HG02852 (cell line): ENCODE data around the gene ZNF263.
A peak's percentile ranks its signal among the peaks of the same experiment; 100 is the strongest.

Experiments used
- ATAC-seq: cut with Tn5 transposase; IDR thresholded peaks from one replicate; pipeline ENCODE4 v1.9.1; 2021; ENCODE audit warnings: mild to moderate bottlenecking, moderate library complexity; ENCODE audit not compliant: unreplicated experiment

ZNF263 gene

DNA sequence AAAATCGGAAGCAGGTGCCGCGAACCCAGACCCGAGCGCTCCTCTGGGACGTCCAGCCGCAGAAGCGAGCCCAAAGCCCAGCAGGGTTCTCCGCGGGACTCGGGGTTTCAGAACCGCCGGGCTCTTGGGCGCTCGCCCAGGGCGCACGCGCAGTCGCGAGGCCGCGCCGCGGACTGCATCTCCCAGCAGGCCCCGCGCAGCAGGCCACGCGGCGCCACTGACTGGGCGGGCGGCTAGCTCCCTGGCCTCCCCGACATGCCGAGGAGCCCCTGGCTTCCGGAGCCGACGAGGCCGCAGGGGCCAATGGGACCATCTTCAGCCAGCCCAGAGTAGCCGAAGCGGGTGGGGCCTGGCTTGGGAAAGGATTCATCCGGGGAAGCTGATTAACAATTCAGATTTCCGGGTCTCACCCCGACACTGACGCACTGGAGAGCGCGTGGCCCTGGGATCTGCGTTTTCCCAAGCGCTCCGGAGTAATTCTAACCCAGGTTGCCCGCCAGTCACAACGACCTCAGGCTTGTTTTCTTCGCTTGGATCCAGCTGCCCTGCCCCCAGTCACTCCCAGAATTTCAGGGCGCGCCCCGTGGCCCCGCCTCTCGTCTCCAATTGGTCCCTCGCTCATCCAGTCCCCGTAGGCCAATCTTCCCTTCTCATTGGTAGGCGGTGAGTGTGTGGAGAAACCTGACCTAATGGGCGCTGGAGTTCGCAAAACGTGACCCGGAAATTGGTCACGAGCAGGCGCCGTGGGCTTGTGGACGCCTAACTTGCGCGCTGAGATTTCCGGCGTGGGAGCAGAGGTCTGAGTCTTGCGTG lies at the start of gene ZNF263:
TSS of gene ZNF263 (plus strand) at position 762 of the 813 bp plus-strand sequence. CDS start 328 bp downstream, outside the sequence.
- ATAC-seq = peak; percentile 80

DNA sequence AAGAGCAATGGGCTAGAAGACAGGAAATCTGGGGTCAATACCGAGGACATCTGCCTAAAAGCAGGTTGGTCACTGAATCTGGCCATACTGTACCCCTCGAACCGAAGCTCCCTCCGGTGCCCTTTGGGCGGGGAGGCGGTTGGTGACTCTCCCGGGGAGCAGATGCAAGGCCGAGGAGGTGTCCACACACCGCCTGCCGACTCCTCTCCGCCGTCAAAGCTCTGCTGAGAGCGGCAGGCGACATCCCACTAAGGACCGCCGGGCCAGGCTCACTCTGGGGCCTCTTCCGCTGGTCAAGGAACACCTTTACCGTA lies 48.8 kb upstream of the ZNF263 start:
- ATAC-seq = no peak

DNA sequence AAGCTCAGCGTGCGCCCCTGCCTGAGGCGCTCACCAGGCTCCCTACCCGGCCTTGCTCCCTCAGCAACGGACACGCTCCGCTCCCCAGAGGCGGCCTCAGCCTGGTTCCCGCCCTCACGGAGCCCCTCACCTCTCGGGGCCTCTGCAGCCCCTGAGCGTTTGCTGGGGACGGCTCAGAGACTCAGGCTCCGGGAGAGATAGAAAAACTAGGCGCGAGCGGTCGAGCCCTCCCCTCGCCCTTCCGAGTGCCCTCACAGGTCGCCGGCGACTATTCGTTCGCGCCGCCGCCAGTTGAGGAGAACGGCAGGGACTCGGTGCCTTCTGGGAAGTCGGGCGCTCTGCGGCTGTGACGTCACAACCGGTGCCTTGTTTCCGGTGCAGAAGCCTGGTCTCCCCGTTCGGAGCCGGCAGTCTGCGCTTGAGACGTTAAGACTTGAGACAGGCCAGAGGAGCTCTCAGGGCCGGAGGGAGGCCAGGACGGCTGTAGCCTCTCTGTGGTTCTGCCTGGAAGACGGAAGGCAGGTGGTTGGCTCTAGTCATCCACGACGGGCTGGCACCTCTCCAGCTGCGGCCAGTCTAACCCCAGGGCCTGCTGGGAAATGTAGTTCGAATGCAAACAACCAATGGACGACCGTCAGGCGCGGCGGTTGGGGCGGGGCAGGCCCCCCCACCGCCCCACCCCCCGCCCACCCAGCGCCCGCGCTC lies 48.3 kb upstream of the ZNF263 start, which contains the start of gene ZNF200:
TSS of gene ZNF200 (minus strand) at position 302 of the 705 bp plus-strand sequence. CDS start 1,403 bp downstream, outside the sequence.
- peak; percentile 93 for ATAC-seq

DNA sequence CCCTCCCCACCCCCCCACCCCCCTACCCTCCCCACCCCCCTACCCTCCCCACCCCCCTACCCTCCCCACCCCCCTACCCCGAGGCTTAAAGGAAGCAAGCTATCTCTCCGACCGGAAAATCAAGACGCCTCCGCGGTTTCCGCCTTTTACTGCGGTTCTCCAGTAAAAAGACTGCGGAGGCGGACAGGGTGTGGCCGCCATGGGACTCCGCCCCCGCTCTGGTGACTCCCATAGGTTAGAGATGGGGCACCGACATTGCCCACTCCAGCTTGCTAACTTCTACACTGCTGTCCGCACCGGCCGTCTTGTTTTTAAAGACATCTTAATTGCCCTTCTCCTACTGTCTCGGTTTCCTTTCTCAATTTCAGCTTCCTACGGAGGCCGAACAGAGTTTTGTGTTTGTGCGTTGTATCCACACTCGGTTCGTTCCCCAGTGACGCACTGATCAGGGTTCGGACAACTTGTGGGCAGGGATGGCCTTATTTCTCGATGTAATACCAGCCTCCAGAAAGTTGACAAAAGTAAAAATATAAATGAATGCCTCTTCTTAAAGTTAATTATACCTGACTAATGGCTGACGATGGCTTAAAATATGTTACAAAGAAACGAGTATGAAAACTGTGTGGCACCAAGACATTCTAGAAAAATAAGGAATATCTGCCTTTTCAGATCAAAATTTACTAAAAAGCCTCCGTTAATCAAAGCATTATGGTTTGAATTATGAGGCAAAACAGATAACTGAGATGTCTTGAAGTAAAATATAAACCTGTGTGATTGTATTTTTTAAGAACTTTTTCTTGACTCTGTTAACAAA lies 47.2 kb upstream of the ZNF263 start:
- no peak for ATAC-seq

DNA sequence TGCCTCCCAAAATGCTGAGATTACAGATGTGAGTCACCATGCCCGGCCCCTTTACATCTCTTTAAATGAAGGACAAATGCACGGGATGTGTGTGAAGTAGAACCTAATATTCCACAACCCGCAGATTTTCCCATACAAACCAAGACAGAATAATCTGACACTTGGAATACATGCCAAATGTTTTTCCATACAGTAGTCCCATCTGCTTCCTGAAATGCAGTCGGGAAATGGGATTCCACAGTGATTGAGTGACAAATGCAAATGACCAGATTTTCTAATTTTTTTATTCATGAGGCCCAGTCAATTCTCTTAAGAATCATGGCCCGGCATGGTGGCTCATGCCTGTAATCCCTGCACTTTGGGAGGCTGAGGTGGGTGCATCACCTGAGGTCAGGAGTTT lies 41.5 kb upstream of the ZNF263 start:
- ATAC-seq = no peak

DNA sequence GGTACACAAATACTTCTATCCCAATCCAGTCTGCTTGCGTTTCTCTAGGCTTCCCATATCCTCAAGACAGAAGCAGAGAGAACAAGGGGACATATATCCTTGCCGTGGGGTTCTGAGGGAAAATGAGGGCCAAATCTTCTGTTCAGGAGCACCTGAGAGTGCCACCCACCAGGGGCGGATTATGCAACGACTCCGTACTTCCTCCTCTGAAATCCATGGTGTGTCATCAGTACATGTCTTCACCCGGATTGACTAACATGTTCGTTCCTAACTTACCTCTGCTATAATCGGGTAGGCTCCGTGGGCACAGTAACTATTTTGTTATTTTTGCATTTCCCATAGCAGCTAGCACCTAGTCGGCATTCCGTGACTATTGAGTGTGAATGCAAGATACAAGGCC lies 40.6 kb upstream of the ZNF263 start:
- no peak for ATAC-seq

DNA sequence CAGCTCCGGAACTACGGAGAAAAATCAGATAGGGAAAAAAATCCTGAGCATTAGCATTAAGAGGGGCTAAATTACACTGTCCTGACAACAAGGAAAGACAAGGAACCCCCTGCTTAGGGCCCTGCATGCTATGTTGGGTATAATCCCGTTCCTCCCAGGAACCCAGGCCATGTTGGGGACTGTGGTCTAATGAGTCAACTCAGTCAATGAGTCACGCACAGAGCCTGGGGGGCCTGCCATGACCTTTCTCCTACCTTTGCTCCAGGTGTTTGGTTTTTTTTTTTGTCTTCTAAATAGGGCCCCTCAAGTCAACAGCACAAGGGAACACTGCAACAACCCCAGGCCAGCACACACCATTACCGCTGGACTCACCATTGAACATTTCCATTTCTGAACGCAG lies 39.4 kb upstream of the ZNF263 start:
- no peak for ATAC-seq

DNA sequence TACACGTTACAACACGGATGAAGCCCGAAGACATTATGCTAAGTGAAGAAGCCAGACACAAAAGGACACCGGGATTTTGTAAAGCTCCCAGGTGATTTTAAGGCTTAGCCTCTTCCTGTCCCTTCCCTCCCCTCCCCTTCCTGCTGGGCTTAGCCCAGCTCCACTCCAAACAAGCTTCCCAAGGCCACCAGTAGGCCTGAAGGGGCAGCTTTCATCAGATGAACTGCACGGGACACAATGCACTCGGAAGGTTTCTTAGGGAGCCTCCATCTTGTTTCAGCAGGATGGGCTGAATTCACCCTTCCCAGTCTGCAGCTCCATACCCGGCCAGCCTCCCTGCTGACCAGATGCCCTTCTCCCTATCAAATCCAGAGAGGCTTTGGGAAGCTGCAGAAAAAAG lies 37.3 kb upstream of the ZNF263 start:
- ATAC-seq = no peak

DNA sequence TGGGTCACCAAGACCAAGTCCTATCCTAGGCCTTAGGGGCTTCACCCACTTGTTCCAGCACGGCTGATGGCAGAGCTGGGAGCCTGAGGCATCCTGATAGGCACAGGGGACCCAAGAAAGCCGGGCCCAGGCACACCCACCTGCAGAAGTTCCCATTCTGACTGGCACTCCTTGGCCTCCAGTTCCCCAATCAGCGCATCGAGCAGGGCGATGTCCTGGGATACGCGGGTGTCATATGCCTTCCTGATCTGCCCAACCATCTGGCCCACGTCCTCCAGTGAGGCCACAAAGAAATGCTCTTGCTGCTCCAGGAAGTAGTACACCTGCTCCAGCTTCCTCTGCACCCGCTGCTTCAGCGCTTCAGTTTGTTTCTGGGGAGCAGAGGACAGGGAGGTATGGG lies 36.4 kb upstream of the ZNF263 start:
- no peak for ATAC-seq

DNA sequence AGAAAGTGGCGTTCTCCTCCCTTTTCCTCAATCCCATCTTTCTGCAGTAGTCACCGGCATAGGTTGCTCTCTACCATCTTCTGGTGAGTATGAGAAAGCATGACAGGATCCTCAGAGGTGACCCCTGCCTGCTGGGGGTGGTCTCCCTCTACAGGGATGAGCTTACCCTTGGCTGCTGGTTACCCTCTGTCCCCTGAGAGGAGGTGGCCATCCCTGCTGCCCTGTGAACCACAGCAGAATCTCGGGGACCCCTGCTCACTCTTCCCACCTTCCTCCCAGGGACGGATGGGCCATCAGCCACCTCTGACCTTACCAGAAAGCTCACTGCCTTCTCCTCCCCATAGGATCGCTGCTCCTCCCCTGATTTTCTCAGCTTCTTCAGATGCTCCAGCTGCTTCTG lies 34.7 kb upstream of the ZNF263 start:
- ATAC-seq = no peak

DNA sequence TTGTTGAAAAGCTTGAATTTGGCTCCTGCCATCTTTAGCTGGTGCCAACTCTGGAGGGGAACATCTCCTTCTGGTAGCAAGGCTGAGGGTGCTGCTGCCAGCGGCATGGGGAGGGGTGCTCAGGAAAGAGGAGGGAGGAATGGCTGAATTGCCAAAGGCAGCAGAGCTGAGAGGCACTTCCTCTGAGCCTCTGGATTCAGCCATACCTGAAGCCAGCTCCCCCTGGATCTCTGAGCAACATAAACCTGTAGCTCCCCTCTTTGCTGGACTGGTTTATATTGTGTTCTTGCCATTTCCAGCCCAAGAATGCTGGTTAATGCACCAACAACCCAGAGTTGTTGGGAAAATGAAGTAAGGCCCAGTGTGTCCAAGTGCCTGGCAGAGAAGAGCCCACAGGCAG lies 34.3 kb upstream of the ZNF263 start:
- ATAC-seq = no peak

DNA sequence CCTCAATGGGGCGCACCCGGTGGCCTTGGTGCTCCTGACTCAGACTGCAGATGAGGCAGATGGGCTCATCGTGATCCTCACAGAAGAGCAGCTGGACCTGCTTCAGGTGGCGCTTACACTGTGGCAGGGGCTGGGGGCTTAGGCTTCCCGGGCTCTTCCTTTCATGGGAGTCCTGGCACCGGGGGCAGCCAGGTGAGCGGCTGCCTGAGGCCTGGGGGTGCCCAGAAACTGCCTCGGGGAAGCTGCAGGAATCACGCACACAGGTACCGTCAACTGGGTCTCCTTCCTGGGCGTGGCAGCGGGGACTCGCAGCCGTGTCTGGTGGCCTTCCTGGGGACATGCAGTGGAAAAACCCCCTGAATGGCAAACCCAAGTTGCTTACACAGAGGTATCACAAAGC lies 33.8 kb upstream of the ZNF263 start:
- no peak for ATAC-seq

DNA sequence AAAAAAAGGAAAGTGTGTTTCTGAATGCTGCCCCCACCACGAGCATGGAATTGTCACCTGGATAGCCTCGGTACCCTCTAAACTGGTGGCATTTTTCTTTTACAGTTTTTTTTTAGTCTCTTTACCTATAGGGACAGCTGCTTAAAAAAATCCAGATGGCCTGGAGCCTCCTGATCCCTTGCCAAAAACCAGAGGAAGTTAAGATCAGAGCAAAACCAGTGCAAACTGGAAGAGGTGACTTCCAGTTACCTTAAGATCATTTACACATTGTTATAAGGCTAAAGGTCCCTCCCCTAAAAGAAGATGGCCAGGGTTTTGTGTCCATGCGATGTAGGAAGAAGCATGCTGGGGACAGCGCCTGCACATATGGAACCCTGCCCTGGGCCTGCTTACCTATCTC lies 30.3 kb upstream of the ZNF263 start:
- no peak for ATAC-seq

DNA sequence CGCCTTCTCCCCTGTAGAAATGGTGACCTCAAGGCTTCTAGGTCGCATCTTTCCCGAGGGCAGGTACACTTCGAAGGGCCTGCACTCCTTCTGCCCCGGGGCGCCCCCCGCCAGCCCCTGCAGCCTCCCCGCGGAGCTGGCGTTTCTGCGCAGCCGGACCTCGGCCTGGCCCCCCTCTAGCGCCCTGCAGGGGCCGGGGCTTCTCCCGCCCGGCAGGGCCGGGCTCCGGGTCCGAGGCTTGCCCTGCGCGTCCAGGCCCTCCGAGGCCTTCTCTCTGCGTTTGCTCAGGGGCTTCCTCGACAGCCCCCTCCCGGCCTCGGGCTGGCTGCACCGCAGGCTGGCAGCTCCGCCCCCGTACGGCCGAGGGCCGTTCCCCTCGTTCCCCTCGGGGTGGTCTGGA lies 29.0 kb upstream of the ZNF263 start:
- no peak for ATAC-seq

DNA sequence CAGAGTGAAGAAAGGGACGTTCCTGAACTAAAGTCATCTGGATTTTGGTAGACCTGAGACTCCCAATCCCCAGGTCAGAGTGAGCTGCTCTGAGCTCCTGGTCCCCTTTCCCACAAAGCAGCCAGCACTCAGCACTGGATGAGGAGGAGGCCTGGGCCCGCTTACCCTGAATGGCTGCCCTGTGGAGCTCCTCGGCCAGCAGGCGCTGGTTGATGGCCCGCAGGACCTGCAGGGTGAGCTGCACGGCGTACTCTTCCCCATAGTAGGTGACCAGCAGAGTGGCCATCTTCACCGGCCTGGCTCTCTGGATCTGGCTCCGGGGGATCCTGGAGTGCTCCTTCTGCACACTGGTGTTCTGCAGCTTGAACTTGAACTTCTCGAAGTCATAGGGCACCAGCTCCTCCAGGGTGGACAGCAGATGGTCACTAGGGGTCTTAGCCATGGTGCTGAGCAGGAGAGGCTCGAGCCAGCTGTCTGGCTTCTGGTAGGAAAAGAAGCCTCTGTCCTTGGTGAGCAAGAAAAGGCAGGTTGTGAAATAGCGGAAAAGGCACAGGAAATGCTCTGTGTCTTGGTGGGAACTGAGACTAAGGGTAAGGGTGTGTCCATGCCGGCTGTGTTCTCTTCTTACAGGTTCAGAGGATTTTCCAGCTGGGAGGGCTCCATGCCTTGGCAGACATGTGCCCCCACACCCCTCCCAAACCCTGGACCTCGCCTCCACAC lies 27.0 kb upstream of the ZNF263 start, which contains the start of gene MEFV:
TSS of gene MEFV (minus strand) at position 488 of the 720 bp plus-strand sequence. CDS start at position 442, 46 bp downstream.
- no peak for ATAC-seq

DNA sequence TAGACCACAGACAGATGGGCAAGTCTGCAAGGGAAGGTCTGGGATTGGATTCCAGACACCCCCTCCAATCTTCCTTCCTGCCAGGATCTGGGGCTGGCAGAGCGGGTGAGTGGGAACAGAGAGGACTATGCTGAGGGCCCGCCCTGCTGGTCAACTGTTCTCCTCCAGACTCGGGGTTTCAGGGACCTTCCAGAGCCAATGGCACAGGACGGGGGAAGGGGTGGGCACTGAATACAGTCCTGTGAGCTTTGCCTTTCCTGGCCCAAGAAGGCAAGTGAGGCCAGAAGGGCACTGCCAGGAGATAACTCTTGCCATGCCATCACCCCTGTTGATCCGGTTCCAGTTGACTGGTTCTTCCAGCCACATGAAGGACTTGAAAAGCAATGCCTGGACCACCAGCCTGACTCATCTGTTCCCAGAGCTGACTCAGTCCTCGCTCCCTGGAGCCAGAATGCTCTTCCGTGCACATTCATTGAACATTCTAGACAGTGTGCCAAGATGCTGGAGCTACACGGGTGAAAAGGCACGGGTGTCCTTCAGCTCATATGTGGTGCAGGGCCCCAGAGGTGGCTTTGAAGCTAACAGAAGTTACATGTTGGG lies 26.3 kb upstream of the ZNF263 start:
- ATAC-seq = no peak

DNA sequence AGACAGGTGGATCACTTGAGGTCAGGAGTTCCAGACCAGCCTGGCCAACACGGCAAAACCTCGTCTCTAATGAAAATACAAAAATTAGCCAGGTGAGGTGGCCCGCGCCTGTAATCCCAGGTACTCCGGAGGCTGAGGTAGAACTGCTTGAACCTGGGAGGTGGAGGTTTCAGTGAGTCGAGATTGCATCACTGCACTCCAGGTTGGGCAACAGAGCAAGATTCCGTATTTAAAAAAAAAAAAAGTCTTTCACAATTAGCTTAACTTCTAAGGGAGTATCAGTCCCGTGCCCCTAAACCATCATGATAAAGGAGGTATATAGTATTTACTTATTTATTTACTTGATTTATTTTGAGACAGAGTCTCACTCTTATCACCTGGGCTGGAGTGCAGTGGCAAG lies 23.5 kb upstream of the ZNF263 start:
- no peak for ATAC-seq

DNA sequence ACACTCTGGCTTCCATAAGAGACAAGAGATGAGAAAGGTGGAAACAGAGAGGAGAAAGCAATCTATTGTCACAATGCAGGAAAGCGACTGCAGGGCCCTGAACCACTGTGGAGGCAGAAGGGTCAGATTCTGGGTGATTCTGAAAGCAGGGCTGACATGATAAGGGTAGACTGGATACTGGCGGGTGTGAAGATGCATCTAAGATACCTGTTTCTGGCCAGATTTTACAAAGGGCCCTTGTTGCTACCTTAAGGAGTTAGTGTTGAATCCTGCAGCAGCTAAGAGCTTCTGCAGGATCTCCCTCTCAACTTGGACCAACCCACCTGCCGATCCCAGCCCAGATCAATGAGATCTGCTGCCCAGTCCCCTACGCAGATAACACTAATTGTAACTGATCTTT lies 20.8 kb upstream of the ZNF263 start:
- no peak for ATAC-seq

DNA sequence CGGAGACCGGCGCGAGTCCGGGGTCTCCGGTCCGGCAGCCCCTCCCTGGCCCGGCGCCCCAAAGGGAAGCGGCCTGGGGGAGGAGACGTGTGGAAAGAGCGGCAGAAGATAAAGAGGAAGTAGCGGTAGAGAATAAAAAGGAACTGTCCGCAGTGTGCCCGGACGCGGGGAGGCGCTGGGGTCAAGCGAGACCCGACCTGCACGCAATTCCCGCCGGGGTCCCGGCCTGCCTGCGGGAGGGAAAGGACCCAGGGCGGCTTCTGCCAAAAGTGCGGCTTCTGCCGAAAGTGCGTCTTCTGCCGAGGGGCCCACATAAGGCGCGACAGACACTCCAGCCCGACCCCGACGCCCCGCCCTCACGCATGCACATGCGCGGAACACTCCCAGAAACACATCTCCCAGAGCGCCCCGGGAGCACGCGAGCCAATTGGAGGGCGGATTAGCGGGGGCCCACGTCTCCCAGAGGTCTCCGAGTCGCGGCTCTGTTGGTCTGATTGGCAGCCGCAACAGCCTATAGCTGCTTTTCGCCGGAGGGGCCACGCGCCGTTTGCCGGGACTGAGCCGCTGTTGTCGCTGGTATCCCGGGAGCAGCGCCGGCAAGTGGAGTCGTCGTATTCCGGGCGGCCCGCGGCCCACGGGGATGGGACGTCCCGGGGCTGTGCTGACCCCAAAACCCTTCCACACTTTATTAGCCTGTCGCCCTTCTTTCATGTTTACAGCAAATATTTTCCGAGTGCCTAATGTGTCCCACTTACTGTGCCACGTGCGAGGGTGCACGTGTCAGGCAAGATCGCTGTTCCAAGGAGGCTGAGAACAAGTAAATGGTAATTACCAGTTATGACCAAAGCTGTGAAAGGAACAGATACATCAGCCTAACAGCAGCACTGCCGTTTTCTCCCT lies 18.9 kb upstream of the ZNF263 start:
- ATAC-seq = peak; percentile 83
